ENCODE data around the gene PLXND1.

The PLXND1 gene

DNA sequence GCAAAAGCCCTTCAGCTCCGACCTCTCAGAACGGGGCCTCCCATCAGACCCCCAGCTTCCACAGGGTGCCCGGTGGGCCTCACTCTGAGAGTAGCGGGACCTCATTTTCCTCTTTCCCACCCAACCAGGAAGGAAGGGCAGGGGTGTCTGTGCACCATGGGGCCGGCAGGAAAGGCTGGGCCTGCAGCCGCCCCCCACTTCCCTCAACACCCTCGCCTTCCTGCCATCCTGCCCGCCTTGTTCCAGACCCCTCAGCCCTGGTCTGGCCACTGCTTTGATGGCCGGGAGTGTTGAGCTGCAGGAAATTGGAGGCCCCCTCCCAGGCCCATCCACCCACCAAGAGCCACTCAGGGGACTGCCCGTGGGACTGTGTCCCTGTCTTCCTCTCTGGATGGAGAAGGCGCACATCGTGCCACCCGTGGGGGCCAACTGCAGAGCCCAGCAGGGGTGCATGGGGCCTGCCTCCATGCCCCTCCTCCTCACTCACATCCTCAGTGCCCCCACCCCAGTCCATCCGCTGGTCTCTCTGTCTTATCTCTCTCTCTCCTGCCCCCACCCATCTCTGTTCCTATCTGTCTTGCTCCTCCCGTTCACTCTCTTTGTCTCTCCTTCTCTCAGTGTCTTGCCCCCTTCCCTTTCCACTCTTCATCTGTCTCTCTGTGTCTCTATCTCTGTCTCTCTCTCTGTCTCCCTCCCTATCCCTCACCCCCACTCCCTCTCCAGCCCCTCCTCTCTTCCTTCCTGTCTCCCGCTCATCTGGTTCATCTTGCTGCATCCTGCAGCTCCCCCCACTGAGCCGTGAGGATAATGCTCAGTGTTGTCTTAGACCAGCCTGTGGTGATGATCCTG lies 1.8 kb upstream of the PLXND1 start:
- H3K4me1 ChIP-seq = peaks cover 11 to 68% (median 63%) of the 10 kb centered on the region in 4 donors
- no peak for TF ChIP-seq CTCF (IDR thresholded peaks at IDR 0.05)

DNA sequence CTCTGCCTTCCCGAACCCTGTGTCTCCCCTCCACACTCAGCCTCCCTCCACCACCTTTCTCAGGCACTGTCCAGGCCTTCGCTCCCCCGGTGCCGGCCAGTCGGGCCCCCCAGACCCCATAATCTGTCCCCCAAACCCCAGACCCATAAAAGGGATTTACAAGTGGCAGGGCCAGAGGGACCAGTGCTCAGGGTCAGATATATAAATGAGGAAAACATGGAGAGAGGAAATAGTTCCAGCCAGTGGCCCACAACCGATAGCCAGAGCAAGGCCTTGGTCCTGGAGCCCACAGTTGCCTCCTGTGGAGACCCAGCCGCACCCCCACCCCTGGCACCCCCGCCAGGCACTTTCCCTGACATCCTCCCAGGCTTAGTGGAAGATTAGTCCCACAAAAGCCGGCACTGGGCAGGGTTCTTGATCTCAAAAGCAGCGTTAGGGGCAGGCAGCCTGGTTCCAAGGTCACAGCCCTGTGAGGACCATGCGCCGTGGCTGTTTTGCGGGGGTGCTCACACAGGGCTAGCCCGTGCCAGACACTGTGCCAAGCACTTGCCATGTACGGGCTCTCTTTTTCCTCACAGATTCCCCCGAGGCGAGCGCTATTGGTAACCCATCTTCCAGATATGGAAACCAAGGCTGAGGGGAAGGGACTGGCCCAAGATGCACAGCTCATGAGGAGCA lies 1.1 kb upstream of the PLXND1 start:
- DNase-seq = peak in 1 of 2 donors; percentile 83
- Histone ChIP-seq H3K4me3 (peak overlapping the region; percentile 64 to 84), H3K4me1 (peaks cover 11 to 75% (median 68%) of the 10 kb centered on the region in 4 donors), H3K27me3 (no peaks in the 10 kb centered on the region), H3K9me3 (no peaks in the 10 kb centered on the region), H3K27ac (peak overlapping the region; percentile 85 to 99), H3K36me3 (no peaks in the 10 kb centered on the region)
- intact Hi-C loops (cut with DNase I; ENCODE audit: low total_unique reads) = no loop called here
- TF ChIP-seq CTCF (IDR thresholded peaks at IDR 0.05) = no peak

More for the DNA sequence above, 1.8 kb upstream of the PLXND1 start:
- Histone ChIP-seq H3K9me3 (no peaks in the 10 kb centered on the region), H3K4me3 (no peak overlapping the region), H3K27ac (peak overlapping the region; percentile 85 to 99), H3K27me3 (no peaks in the 10 kb centered on the region), H3K36me3 (no peaks in the 10 kb centered on the region)
- intact Hi-C loops (cut with DNase I; ENCODE audit: low total_unique reads) = no loop called here
- DNase-seq = no peak

DNA sequence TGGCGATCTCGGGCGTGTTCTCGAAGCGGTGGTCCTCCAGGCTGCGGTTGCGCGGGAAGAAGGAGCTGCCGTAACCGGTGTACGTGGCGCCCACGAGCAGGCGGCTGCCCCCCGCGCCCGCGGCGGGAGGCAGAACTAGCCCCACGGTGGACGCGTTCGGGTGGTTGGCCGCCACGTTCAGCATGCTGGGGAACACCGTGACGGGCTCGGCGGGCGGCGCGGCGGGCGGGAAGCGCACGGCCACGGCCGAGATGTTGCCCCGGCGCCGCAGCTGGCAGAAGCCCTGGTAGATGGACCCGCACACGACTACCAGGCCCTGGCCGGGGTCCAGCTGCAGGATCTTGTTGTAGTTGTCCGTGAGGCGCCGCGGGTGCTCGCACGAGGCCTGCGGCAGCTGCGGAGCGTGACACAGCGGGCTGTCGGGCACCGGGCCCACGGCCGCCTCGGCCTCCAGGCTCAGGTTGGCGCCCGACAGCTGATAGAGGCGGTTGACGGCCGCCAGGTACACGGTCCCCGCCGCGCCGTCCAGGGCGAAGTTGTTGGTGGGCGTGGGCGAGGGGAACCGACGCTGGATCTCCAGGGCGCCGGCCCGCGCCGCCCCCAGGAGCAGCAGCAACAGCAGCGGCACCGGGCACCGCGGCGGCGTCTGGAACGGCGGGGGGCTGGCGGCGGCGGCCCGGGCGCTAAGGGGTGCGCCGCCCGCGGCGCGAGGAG lies 397 bp downstream of the PLXND1 start:
- Histone ChIP-seq H3K9me3 (no peaks in the 10 kb centered on the region), H3K27ac (peak overlapping the region; percentile 88 to 90), H3K4me3 (peak overlapping the region; percentile 58 to 84), H3K36me3 (no peaks in the 10 kb centered on the region), H3K4me1 (peaks cover 3 to 75% (median 70%) of the 10 kb centered on the region in 4 donors), H3K27me3 (no peaks in the 10 kb centered on the region)
- peak in 1 of 2 donors; percentile 84 for DNase-seq
- TF ChIP-seq CTCF (IDR thresholded peaks at IDR 0.05) = no peak
- intact Hi-C loops (cut with DNase I; ENCODE audit: low total_unique reads) = no loop called here

DNA sequence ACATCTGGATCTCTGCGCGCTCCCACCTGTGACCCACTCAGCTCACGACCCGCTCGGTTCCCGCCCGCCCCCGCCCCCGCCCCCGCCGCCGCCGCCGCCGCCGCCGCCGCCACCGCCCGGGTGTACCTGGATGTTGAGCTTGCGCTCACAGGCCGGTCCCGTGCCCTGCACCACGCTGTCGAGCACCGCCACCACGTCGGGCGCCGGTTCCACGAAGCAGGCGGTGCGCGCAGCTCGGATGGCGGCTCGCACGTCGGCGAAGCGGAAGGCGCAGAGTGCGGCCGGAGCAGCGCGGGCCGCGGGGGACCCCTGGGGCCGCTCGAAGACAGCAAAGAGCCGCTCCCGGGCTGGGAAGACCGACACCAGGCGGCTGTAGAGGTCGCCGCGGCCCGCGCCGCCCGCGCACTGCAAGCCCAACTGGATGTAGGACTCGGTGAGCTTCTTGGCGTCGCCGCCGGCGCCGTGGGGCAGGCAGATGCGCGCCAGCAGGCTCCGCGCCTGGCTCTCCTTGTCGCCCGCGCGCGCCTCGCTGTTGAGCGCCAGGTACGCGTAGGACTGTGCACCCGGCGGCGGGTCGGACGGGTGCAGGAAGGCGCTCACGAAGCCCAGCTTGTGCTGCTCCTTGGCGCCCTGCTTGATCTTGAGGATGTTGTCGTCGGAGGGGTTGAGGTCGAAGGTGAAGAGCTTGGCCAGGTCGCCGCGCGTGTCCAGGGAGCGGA lies 1.1 kb downstream of the PLXND1 start:
- Histone ChIP-seq H3K27ac (peak overlapping the region; percentile 88 to 90), H3K36me3 (no peaks in the 10 kb centered on the region), H3K27me3 (no peaks in the 10 kb centered on the region), H3K4me3 (peak overlapping the region; percentile 58 to 84), H3K4me1 (peaks cover 3 to 80% (median 75%) of the 10 kb centered on the region in 4 donors), H3K9me3 (no peaks in the 10 kb centered on the region)
- peak in 1 of 2 donors; percentile 82 for DNase-seq
- intact Hi-C loops (cut with DNase I; ENCODE audit: low total_unique reads) = no loop called here
- TF ChIP-seq CTCF (IDR thresholded peaks at IDR 0.05) = peak in 1 of 2 experiments; percentile 5

GRCh38 chr3:129604767-129605166 lies 1.7 kb downstream of the PLXND1 start:
- intact Hi-C loops (cut with DNase I; ENCODE audit: low total_unique reads) = loop anchor here (5.0 kb wide), 1 partner anchor 47 kb away; no protein-coding TSS in a partner anchor
- H3K9me3 ChIP-seq = no peaks in the 10 kb centered on the region
- peak overlapping the region; percentile 88 to 90 for H3K27ac ChIP-seq
- no peak for DNase-seq
- H3K4me1 ChIP-seq = peaks cover 3 to 80% (median 74%) of the 10 kb centered on the region in 4 donors
- H3K27me3 ChIP-seq = no peaks in the 10 kb centered on the region
- no peaks in the 10 kb centered on the region for H3K36me3 ChIP-seq
- H3K4me3 ChIP-seq = peak overlapping the region; percentile 58 to 84
- TF ChIP-seq CTCF (IDR thresholded peaks at IDR 0.05) = no peak
